ENCODE measurements around the gene GREM2. TPM values are rescaled to one million over a fixed set of nuclear protein-coding genes. Genes with fewer than 3 reads are reported as not detected.

The GREM2 gene
- total RNA-seq, 1 experiment from 2014 or later, result 0.17 TPM

GRCh38 chr1:240515505-240515904, 96.5 kb downstream of the GREM2 start:
- Mint-ChIP-seq H3K4me3 (no peak overlapping the region), H3K27ac (no peak overlapping the region), H3K27me3 (ENCODE audit: low read depth) (no peaks in the 10 kb centered on the region), H3K9me3 (no peaks in the 10 kb centered on the region), H3K36me3 (no peaks in the 10 kb centered on the region), H3K4me1 (no peaks in the 10 kb centered on the region)
- TF ChIP-seq ATF1 (CRISPR knock-in tag; IDR thresholded peaks at IDR 0.05), result no peak
- no peak for TF ChIP-seq RORB (CRISPR knock-in tag; IDR thresholded peaks at IDR 0.05)
- no peak for TF ChIP-seq ZBTB43 (CRISPR knock-in tag; IDR thresholded peaks at IDR 0.05)
- no peak for TF ChIP-seq ATF2 (CRISPR knock-in tag; IDR thresholded peaks at IDR 0.05; ENCODE audit: borderline replicate concordance, low read depth)
- TF ChIP-seq SMAD3 (CRISPR knock-in tag; IDR thresholded peaks at IDR 0.05; ENCODE audit: borderline replicate concordance), result no peak
- no peak for TF ChIP-seq CREB1 (CRISPR knock-in tag; IDR thresholded peaks at IDR 0.05)
- TF ChIP-seq FOXP1 (CRISPR knock-in tag; IDR thresholded peaks at IDR 0.05; ENCODE audit: borderline replicate concordance), result no peak
- no peak for TF ChIP-seq ZSCAN18 (CRISPR knock-in tag; IDR thresholded peaks at IDR 0.05)
- no peak for TF ChIP-seq TCF7 (CRISPR knock-in tag; IDR thresholded peaks at IDR 0.05; ENCODE audit: low read depth)
- TF ChIP-seq CTCF (IDR thresholded peaks at IDR 0.05), result no peak
- no peak for TF ChIP-seq PREB (CRISPR knock-in tag; IDR thresholded peaks at IDR 0.05; ENCODE audit: borderline replicate concordance)
- TF ChIP-seq USF1 (CRISPR knock-in tag; IDR thresholded peaks at IDR 0.05), result no peak
- TF ChIP-seq GABPB1 (CRISPR knock-in tag; IDR thresholded peaks at IDR 0.05), result no peak
- no peak for ATAC-seq
- POLR2A ChIA-PET, result no interaction called here
- DNase-seq (ENCODE audit: low spot score), result no peak
- CTCF ChIA-PET, result no interaction called here

GRCh38 chr1:240511789-240512188, 100.2 kb downstream of the GREM2 start:
- no peak for ATAC-seq
- no peak for DNase-seq (ENCODE audit: low spot score)
- H3K27ac Mint-ChIP-seq, result no peak overlapping the region
- no peaks in the 10 kb centered on the region for H3K9me3 Mint-ChIP-seq
- CTCF ChIA-PET, result interaction anchor here (0.7 kb wide), 1 partner anchor 323 kb away, joined by 3 read pairs; no protein-coding TSS in a partner anchor
- POLR2A ChIA-PET, result no interaction called here
- no peaks in the 10 kb centered on the region for H3K27me3 Mint-ChIP-seq (ENCODE audit: low read depth)
- H3K4me3 Mint-ChIP-seq, result no peak overlapping the region
- H3K4me1 Mint-ChIP-seq, result no peaks in the 10 kb centered on the region
- no peaks in the 10 kb centered on the region for H3K36me3 Mint-ChIP-seq
- TF ChIP-seq ZNF425 (CRISPR knock-in tag; conservative IDR thresholded peaks at IDR 0.05) (no peak), ZBTB43 (CRISPR knock-in tag; IDR thresholded peaks at IDR 0.05) (no peak), ZNF416 (CRISPR knock-in tag; IDR thresholded peaks at IDR 0.05) (no peak), TEAD1 (CRISPR knock-in tag; IDR thresholded peaks at IDR 0.05) (no peak), AR (CRISPR knock-in tag; IDR thresholded peaks at IDR 0.05) (no peak), E2F5 (CRISPR knock-in tag; IDR thresholded peaks at IDR 0.05) (no peak)

Data from WTC11 (cell line).